ENCODE data around the gene TRAPPC2B. TPM values are rescaled to one million over a fixed set of nuclear protein-coding genes. Genes with fewer than 3 reads are reported as not detected.

TRAPPC2B gene
- total and polyA plus RNA-seq, 2 of the 13 experiments (the other 11 are each of a cell fraction or from before 2014, with no cell fraction given) = 13.3 to 17.7 TPM

- TSS peak; percentile 73 for BruUV-seq (replicated peaks)
- no peaks in the 10 kb centered on the region for H4K20me1 ChIP-seq (ENCODE audit: insufficient read depth, low read length)
- ATAC-seq (peak; percentile 97), DNase-seq (ENCODE audit: low spot score) (peak; percentile 99), FAIRE-seq (peak; percentile 99)
- H3K4me1 ChIP-seq (ENCODE audit: insufficient read depth, low read length) = peaks cover 41% of the 10 kb centered on the region
- peak within 1 kb of the TSS; percentile 32 for H2AFZ ChIP-seq (ENCODE audit: low read length)
- no peaks in the 10 kb centered on the region; a peak in 1 of 5 replicates for H3K27me3 ChIP-seq (ENCODE audit: control insufficient read depth in 1 of 2, insufficient read depth in 2 of 2, low read length in 2 of 2)
- intact Hi-C loops (cut with micrococcal nuclease; ENCODE audit: unreplicated experiment) = loop anchor here (1.0 kb wide), 1 partner anchor 27 kb away; the partner anchor contains the start of genes TRAPPC2B and ZNF547
- peak within 1 kb of the TSS; percentile 93 for H3K4me2 ChIP-seq (ENCODE audit: low read depth, low read length)
- POLR2A ChIA-PET = interaction anchor here (0.9 to 2.0 kb wide), 6 partner anchors 16 to 72 kb away, joined by 3 to 21 read pairs (median 4); partner anchors contain the start of genes TRAPPC2B, ZNF304, ZNF547 and ZNF749
- in situ Hi-C loops (cut with HindIII; ENCODE audit: extremely low pct_ligation_motif_present, low pct_unique_long_range_greater_than_20kb) = no loop called here
- H3K9me3 ChIP-seq (ENCODE audit: low read length) = no peaks in the 10 kb centered on the region
- peak within 1 kb of the TSS; percentile 97 for H3K9ac ChIP-seq (ENCODE audit: insufficient read depth, low read depth, low read length)
- peaks cover 41% of the 10 kb centered on the region for H3K79me2 ChIP-seq (ENCODE audit: insufficient read depth, low read length)
- CTCF ChIA-PET (ENCODE audit: low intra/inter-chr PET ratio, low total read pairs) = no interaction called here
- WGBS (ENCODE audit: low lambda C conversion rate) = 0% methylated on average over 26 of the region's 50 CpGs
- H3K4me3 ChIP-seq (replicated peaks in 1 of 3; ENCODE audit: insufficient read depth in 1 of 3, low read depth in 2 of 3, low read length in 3 of 3) = peak within 1 kb of the TSS; percentile 67 to 92 (median 88)
- peak within 1 kb of the TSS; percentile 97 for H3K27ac ChIP-seq (ENCODE audit: extremely low read length, insufficient read depth, low read length)
- peaks cover 3 to 10% of the 10 kb centered on the region in 2 experiments; a peak in 4 of 5 replicates for H3K36me3 ChIP-seq (replicated peaks in 1 of 2; ENCODE audit: control insufficient read depth in 1 of 2, insufficient read depth in 2 of 2, low read length in 2 of 2)
- TF ChIP-seq, protein P1, sequence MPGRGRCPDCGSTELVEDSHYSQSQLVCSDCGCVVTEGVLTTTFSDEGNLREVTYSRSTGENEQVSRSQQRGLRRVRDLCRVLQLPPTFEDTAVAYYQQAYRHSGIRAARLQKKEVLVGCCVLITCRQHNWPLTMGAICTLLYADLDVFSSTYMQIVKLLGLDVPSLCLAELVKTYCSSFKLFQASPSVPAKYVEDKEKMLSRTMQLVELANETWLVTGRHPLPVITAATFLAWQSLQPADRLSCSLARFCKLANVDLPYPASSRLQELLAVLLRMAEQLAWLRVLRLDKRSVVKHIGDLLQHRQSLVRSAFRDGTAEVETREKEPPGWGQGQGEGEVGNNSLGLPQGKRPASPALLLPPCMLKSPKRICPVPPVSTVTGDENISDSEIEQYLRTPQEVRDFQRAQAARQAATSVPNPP (CRISPR knock-in tag; IDR thresholded peaks at IDR 0.05) = no peak
- TF ChIP-seq, protein P2, sequence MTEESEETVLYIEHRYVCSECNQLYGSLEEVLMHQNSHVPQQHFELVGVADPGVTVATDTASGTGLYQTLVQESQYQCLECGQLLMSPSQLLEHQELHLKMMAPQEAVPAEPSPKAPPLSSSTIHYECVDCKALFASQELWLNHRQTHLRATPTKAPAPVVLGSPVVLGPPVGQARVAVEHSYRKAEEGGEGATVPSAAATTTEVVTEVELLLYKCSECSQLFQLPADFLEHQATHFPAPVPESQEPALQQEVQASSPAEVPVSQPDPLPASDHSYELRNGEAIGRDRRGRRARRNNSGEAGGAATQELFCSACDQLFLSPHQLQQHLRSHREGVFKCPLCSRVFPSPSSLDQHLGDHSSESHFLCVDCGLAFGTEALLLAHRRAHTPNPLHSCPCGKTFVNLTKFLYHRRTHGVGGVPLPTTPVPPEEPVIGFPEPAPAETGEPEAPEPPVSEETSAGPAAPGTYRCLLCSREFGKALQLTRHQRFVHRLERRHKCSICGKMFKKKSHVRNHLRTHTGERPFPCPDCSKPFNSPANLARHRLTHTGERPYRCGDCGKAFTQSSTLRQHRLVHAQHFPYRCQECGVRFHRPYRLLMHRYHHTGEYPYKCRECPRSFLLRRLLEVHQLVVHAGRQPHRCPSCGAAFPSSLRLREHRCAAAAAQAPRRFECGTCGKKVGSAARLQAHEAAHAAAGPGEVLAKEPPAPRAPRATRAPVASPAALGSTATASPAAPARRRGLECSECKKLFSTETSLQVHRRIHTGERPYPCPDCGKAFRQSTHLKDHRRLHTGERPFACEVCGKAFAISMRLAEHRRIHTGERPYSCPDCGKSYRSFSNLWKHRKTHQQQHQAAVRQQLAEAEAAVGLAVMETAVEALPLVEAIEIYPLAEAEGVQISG (CRISPR knock-in tag; IDR thresholded peaks at IDR 0.05) = peak; percentile 85
- TF ChIP-seq RAD51 (IDR thresholded peaks at IDR 0.05; ENCODE audit: borderline replicate concordance) (no peak), MYC (CRISPR knock-in tag; IDR thresholded peaks at IDR 0.05; ENCODE audit: borderline replicate concordance) (peak; percentile 41; the same call in 1 of the 2 replicates), ZBTB8A (CRISPR knock-in tag; IDR thresholded peaks at IDR 0.05; ENCODE audit: borderline replicate concordance, low read depth) (no peak), MEIS1 (CRISPR knock-in tag; IDR thresholded peaks at IDR 0.05; ENCODE audit: borderline replicate concordance) (0 out of 2 replicates have a peak, but pooled peaks have one; percentile 6), MXD3 (CRISPR knock-in tag; IDR thresholded peaks at IDR 0.05) (peak; percentile 28), MTF2 (CRISPR knock-in tag; IDR thresholded peaks at IDR 0.05; ENCODE audit: borderline replicate concordance) (no peak)
- TF ChIP-seq, protein P3, sequence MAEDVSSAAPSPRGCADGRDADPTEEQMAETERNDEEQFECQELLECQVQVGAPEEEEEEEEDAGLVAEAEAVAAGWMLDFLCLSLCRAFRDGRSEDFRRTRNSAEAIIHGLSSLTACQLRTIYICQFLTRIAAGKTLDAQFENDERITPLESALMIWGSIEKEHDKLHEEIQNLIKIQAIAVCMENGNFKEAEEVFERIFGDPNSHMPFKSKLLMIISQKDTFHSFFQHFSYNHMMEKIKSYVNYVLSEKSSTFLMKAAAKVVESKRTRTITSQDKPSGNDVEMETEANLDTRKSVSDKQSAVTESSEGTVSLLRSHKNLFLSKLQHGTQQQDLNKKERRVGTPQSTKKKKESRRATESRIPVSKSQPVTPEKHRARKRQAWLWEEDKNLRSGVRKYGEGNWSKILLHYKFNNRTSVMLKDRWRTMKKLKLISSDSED (CRISPR knock-in tag; IDR thresholded peaks at IDR 0.05) = no peak
- TF ChIP-seq, protein P4, sequence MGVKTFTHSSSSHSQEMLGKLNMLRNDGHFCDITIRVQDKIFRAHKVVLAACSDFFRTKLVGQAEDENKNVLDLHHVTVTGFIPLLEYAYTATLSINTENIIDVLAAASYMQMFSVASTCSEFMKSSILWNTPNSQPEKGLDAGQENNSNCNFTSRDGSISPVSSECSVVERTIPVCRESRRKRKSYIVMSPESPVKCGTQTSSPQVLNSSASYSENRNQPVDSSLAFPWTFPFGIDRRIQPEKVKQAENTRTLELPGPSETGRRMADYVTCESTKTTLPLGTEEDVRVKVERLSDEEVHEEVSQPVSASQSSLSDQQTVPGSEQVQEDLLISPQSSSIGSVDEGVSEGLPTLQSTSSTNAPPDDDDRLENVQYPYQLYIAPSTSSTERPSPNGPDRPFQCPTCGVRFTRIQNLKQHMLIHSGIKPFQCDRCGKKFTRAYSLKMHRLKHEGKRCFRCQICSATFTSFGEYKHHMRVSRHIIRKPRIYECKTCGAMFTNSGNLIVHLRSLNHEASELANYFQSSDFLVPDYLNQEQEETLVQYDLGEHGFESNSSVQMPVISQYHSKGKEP (CRISPR knock-in tag; IDR thresholded peaks at IDR 0.05) = no peak
- TF ChIP-seq, protein P5, sequence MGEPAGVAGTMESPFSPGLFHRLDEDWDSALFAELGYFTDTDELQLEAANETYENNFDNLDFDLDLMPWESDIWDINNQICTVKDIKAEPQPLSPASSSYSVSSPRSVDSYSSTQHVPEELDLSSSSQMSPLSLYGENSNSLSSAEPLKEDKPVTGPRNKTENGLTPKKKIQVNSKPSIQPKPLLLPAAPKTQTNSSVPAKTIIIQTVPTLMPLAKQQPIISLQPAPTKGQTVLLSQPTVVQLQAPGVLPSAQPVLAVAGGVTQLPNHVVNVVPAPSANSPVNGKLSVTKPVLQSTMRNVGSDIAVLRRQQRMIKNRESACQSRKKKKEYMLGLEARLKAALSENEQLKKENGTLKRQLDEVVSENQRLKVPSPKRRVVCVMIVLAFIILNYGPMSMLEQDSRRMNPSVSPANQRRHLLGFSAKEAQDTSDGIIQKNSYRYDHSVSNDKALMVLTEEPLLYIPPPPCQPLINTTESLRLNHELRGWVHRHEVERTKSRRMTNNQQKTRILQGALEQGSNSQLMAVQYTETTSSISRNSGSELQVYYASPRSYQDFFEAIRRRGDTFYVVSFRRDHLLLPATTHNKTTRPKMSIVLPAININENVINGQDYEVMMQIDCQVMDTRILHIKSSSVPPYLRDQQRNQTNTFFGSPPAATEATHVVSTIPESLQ (CRISPR knock-in tag; conservative IDR thresholded peaks at IDR 0.05) = no peak; the same call in 1 of the 2 replicates
Observed at GRCh38 chr19:57389730-57390598, 26.6 kb downstream of the TRAPPC2B start, which contains the start of gene ZNF548. Gene ZNF548, plus strand, starts transcription at chr19:57389854. Its CDS starts 246 bp downstream, at chr19:57390100.
